ENCODE data around the gene ARID5B.

ARID5B gene

DNA sequence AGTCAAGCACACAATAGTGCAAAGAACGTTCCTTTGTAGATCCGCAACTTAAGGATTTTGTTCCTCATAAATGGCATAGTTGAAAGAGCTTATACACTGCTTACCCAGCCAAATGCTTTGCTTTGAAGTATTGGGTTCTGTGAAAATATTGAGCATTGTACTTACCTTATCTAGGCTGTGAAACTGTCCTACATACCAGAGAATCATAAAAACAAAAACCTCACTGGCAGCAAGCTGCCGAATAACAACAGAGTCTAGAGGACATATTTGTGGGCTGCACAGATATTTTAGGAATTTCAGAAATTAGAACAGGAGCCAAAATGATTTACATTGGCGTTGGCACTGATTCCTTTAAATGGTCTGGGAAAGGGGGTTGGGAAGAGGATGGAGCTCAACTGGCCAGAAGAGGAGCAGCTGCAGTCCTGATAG is 192.4 kb downstream of the ARID5B start:
- no peaks in the 10 kb centered on the region for H3K9me3 ChIP-seq (replicated peaks; ENCODE audit: insufficient read depth, low read length)
- H3K4me2 ChIP-seq (ENCODE audit: low read depth, low read length) = no peak overlapping the region
- H2AFZ ChIP-seq (ENCODE audit: low read length) = no peak overlapping the region
- H4K20me1 ChIP-seq (ENCODE audit: insufficient read depth, low read length) = no peaks in the 10 kb centered on the region
- no peaks in the 10 kb centered on the region for H3K27me3 ChIP-seq (replicated peaks; ENCODE audit: insufficient read depth, low read length)
- no peak for TF ChIP-seq CTCF (IDR thresholded peaks at IDR 0.05; ENCODE audit: low read length)
- no peak for TF ChIP-seq EZH2 (optimal IDR thresholded peaks at IDR 0.05; ENCODE audit: low read depth, low read length)
- TF ChIP-seq EZH2phosphoT487 (IDR thresholded peaks at IDR 0.05; ENCODE audit: low read length) = no peak
- no peak for DNase-seq
- H3F3A ChIP-seq (ENCODE audit: insufficient read depth, low read length) = no peaks in the 10 kb centered on the region
- no peak overlapping the region for H3K27ac ChIP-seq (ENCODE audit: low read length)
- peaks cover 39% of the 10 kb centered on the region for H3K36me3 ChIP-seq (replicated peaks; ENCODE audit: insufficient read depth, low read length)
- no peaks in the 10 kb centered on the region for H3K9me2 ChIP-seq (replicated peaks; ENCODE audit: insufficient read depth, low read length)
- no peaks in the 10 kb centered on the region for H3K4me1 ChIP-seq (ENCODE audit: low read length)
- no peak overlapping the region for H3K4me3 ChIP-seq (ENCODE audit: low read length)
- no peak overlapping the region for H3K9ac ChIP-seq (ENCODE audit: low read length)
- H3K79me2 ChIP-seq (ENCODE audit: low read length) = peaks cover 29% of the 10 kb centered on the region

DNA sequence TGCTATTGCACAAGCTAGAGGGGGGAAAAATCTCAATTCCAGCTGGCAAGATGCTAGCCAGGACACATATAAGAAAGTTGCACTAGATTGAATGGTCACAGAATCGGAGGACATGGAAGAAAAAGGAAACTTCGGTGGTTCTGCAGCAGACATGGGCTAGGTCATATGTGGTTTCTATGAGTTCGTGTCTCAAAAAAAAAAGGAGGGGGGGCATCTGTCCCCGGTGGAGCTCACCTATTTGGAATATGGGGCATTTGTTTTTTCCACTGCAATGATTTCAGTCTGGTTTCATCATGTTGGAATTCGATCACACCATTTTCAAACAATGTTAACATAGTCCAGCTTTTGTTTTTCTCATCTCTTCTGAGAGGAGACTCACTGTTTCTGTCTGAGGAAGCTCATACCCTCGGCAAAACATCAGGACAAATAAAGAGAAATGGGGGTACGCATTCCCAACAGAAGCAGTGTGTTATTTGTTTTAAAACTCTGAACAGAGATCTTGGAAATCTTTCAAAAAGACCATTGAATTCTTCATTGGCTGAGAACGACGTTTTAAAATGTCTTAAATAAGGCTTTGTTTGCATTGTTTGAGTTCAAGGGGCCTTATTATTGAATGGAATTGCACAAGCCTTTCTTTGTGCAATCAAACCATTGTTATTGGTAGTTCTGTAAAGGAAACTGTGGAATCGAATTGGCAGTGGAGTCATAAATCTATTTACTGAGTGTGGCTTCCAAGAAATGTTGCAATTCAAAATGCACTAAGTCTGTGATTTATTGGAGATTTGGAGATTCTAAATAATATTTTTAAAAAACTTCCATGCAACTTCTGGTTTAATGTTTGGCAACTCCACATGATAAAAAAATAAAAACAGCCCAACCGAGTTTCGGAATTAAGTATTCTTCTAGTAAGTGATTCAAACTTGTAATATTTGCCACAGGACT is 194.0 kb downstream of the ARID5B start:
- DNase-seq = no peak
- TF ChIP-seq EZH2phosphoT487 (IDR thresholded peaks at IDR 0.05; ENCODE audit: low read length) = no peak
- TF ChIP-seq CTCF (IDR thresholded peaks at IDR 0.05; ENCODE audit: low read length) = no peak
- TF ChIP-seq EZH2 (optimal IDR thresholded peaks at IDR 0.05; ENCODE audit: low read depth, low read length) = no peak
- Histone ChIP-seq H3K4me3 (ENCODE audit: low read length) (no peak overlapping the region), H3K27me3 (replicated peaks; ENCODE audit: insufficient read depth, low read length) (no peaks in the 10 kb centered on the region), H2AFZ (ENCODE audit: low read length) (no peak overlapping the region), H4K20me1 (ENCODE audit: insufficient read depth, low read length) (no peaks in the 10 kb centered on the region), H3K79me2 (ENCODE audit: low read length) (peaks cover 19% of the 10 kb centered on the region), H3K36me3 (replicated peaks; ENCODE audit: insufficient read depth, low read length) (peaks cover 32% of the 10 kb centered on the region), H3K9me2 (replicated peaks; ENCODE audit: insufficient read depth, low read length) (no peaks in the 10 kb centered on the region), H3K4me1 (ENCODE audit: low read length) (no peaks in the 10 kb centered on the region), H3K9me3 (replicated peaks; ENCODE audit: insufficient read depth, low read length) (no peaks in the 10 kb centered on the region), H3K9ac (ENCODE audit: low read length) (no peak overlapping the region), H3K27ac (ENCODE audit: low read length) (no peak overlapping the region), H3K4me2 (ENCODE audit: low read depth, low read length) (no peak overlapping the region), H3F3A (ENCODE audit: insufficient read depth, low read length) (peaks cover 5% of the 10 kb centered on the region; the same call in 1 of the 2 replicates)

DNA sequence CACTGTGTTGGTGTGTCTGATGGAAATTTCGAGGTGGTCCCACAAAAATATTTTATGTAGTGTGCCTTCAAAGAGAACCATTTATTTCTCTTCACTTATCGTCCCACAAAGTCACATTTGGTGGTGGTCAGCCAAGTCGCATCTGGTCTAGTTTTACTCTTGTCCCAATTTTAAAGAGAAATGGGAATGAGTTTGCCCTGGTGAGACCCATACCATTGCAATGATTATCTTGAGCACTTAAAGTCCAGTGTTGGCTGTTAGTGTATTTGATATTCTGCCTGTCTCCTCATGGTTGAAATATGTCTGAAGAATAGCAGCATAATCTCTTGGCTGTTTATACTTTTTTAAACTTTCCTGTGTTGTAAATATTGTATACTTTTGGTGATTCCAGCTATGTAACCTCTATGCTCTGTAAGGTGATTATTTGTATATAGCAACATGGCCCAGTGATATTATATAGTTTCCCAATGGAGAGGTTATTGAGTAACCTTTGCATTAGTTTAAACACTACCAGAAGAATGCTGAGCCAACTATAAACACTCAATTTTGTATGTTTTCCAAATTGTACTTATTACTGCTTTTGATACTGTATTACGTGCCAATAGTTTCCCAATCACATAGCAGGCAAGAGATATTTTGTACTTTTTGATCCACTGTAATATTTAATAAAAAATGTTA is 194.9 kb downstream of the ARID5B start:
- Histone ChIP-seq H3K4me3 (ENCODE audit: low read length) (no peak overlapping the region), H4K20me1 (ENCODE audit: insufficient read depth, low read length) (no peaks in the 10 kb centered on the region), H3K36me3 (replicated peaks; ENCODE audit: insufficient read depth, low read length) (peaks cover 26% of the 10 kb centered on the region), H3K9me3 (replicated peaks; ENCODE audit: insufficient read depth, low read length) (no peaks in the 10 kb centered on the region), H3K27me3 (replicated peaks; ENCODE audit: insufficient read depth, low read length) (no peaks in the 10 kb centered on the region), H3K9me2 (replicated peaks; ENCODE audit: insufficient read depth, low read length) (no peaks in the 10 kb centered on the region), H3K79me2 (ENCODE audit: low read length) (peaks cover 15% of the 10 kb centered on the region), H3K4me1 (ENCODE audit: low read length) (no peaks in the 10 kb centered on the region), H2AFZ (ENCODE audit: low read length) (no peak overlapping the region), H3F3A (ENCODE audit: insufficient read depth, low read length) (peaks cover 5% of the 10 kb centered on the region; the same call in 1 of the 2 replicates), H3K9ac (ENCODE audit: low read length) (no peak overlapping the region), H3K27ac (ENCODE audit: low read length) (no peak overlapping the region), H3K4me2 (ENCODE audit: low read depth, low read length) (no peak overlapping the region)
- TF ChIP-seq EZH2phosphoT487 (IDR thresholded peaks at IDR 0.05; ENCODE audit: low read length) = no peak
- TF ChIP-seq EZH2 (optimal IDR thresholded peaks at IDR 0.05; ENCODE audit: low read depth, low read length) = no peak
- TF ChIP-seq CTCF (IDR thresholded peaks at IDR 0.05; ENCODE audit: low read length) = no peak
- DNase-seq = no peak
